GM18499 (cell line): Measurements from ENCODE around the gene DLGAP4.
"Not testable (repeated sequence)": the region's sequence is repeated elsewhere in the genome, so short reads cannot be mapped to it uniquely, and the experiment has no call there.

Experiments
- ATAC-seq: cut with Tn5 transposase; IDR thresholded peaks from one replicate; pipeline ENCODE4 v1.9.1; 2021; ENCODE audit warnings: moderate number of reproducible peaks; ENCODE audit not compliant: insufficient read depth, unreplicated experiment

Gene DLGAP4

DNA sequence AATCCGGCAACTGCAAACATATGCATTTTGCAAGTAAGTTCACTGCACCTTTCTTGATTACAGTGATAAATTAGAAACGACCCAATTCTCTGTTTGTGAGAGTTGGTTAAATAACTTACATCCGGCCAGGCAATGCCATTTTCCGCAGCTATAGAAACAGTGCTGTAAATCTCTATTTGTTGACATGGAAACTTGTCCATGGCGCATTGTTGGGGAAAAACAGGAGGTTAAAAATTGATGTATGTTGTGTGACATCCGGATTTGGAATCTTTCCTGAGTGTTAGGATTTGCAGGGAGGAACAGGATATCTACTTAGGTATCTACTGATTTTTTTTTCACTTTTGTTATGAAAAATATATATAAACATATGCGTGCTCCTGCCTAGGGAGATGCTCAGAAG, 66.5 kb downstream of the DLGAP4 start:
- no peak for ATAC-seq

DNA sequence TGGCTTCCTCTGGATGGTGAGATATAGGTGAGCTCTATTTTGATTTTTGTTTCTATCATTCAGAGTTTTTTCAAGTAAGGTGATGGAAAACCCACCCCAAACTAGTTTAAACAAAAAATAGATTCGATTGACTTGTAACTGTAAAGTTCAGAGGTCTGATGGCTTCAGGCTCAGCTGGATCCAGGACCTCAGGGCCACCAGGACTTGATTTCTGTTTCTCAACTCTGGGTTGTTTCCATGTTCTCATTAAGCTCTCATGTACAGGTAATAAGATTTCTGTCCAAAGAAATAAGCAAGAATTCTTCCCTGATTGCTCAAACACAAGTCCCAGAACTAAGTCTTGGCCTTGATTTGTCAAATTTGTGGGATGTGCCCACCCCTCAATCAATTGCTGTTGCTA, 67.0 kb downstream of the DLGAP4 start:
- ATAC-seq, result no peak

DNA sequence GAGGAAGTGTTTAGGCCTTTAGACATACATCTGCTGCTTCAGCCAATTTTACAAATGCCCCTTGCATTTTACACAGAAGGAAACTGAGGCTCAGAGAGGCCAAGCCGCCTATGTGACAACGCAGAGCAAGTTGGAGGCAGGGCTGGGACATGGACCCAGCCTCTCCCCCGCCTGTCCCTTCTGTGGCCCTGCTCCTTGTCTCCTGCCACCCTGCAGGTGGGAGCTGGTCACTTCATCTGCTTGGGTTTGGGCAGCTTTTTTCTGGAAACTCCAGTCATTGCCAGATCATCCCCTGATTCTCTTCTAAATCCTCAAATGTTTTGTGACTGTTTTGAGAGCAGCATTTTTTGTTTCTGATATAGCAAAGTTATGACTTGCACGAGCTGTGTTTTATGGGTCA, 68.9 kb downstream of the DLGAP4 start:
- ATAC-seq, result no peak

DNA sequence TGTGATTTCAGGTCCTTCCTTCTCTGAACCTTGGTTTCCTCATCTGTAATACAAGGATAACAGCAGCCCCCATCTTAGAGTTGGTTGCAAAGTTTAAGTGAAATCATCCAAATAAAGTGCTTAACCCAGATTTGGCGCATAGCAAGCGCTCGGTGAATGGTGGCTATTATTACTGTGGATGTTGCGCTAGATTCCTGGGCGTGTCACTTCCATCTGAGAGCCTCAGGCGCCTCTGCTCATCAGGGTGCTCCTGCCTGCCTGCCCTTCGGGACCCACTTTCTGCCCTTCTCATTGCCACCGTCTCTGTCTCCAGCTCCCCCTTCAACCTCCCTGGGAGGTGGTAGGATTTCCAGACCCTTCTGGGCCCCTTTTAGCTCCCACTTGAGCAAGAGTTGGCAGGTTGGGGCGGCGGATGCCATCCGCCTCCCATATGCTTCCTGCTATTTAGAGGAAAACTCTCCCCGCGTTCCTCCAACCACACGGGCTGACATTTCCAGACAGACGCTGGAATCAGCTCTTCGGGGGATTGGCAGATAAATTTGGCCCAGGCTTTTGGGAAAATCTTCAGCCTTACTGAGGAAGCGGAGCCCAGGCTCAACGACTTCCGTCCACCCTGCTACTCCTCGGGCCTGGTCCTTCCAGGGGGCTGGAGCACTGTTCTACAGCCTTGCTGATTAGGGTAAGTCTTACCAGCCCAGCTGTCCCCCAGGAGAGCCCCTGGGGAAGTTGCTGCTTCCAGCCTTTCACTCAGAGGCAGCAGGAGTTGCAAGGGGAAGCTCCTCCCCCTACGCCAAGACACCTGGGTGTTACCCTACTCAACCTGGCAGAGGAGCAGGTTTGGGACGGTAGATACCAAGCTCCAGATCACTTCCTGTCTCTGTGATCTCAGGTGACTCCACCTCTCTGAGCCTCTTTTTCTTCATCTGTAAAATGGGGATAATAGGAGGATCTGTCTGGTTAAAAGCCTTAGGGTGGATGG, 71.5 kb downstream of the DLGAP4 start:
- ATAC-seq, result no peak

DNA sequence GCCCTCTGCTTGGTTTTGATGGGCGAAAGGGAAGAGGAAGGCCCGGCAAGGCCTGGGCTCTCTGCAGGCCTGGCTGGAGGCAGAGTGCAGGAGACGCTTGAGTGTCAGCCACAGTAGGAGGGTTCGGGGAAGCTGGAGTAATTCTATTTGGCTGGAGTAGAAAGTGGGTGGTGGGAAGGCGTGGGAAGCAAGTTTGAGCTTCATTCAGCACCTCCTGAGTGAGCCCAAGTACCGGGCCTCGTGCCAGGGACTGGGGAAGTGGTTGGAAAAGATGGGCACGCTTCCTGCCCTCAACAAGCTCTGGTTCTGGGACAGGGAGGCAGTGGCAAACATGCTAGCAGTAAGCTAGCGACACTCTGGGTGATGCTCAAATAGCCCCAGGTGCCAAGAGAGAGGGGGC, 72.5 kb downstream of the DLGAP4 start:
- no peak for ATAC-seq

DNA sequence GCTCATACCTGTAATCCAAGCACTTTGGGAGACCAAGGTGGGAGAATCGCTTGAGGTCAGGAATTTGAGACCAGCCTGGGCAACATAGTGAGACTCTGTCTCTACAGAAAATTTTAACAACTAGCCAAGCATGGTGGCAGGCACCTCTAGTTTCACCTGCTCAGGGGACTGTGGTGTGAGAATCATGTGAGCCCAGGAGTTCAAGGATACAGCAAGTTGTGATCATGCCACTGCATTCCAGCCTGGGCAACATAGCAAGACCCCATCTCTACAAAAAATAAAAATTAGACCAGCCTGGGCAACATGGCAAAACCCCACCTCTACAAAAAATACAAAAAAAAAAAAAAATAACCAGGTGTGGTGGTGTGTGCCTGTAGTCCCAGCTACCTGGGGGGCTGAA, 73.8 kb downstream of the DLGAP4 start:
- not testable (repeated sequence) for ATAC-seq

DNA sequence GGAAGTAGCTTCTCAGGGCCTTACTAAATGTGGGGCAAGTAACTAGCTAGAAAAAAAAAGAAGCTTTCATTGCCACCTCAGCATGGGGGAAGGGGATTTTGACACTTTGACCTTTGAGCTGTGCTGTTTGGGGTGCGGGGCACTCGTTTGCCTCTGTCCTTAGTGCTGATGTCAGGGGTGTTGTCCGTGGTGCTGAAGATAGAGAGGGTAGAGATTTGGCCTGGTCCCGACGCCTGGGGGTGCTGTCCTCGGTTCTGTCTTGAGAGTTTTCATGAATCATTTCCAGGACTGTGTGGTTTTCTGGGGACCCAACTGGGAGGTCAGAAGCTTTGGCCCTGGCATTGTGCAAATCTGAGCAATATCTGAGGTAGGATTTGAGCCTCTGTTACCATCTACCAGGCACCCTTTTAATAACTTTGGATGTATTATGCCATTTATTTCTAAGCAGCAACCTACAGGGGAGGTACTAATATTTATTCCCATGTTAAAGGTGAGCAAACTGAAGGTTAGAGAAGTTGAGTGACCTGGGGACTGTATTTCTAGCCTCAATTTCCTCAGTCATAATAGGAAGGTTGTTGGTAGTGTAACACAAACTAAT, 78.0 kb downstream of the DLGAP4 start:
- no peak for ATAC-seq

DNA sequence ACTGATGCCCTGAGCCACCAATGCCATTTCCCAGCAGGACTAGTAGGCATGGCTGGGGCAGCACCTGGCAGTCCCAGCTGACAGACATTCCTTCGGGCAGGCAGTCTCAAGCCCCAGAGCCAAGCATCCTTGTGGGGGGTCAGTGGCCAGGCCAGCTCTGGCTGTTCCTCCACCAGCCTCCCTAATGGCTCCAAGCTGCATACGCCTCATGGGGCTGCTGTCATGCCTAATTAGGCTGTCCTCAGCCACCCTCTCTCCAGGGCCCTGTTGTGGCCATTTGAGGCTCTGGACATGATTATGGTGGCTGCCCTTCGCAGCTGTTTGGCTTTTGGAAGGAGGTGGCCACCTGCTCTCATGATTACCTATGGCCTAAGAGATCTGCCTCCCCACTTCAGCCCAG, 79.4 kb downstream of the DLGAP4 start:
- no peak for ATAC-seq

DNA sequence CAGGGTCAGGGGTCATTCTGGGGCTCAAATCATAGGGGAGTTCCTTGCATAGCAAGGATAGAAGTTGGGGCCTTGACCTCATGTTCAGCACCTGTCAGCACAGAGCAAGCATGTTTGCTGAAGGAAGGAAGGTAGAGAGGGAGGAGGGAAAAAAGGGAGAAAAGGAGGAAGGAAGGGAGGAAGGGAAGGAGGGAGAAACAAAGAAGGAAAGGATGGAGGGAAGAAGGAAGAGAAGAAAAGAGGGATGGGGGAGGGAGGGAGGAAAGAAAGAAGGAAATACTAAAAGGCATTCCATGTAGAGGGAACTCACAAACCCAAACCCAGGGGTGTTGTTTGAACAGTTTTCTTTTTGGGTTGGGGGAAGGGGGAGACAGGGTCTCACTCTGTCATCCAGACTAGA, 80.1 kb downstream of the DLGAP4 start:
- no peak for ATAC-seq

DNA sequence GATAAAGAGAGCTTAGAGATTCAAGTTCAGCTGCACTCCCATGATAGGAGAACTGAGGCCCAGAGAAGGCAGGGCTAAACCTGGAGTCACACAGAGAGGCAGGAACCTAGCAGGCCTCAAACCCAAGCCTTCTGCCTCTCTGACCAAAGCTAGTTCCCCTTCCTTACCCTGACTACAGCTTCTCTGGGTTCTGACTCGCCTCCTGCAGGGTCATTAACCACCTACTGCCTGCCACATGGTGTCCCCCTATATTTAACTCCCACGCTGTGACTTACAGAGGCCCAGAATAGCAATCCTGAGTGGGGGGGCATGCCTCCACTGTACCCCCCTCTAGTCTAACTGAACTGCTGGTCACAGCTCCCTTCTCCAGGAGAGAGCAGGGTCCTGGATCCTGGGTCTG, 84.1 kb downstream of the DLGAP4 start:
- no peak for ATAC-seq

DNA sequence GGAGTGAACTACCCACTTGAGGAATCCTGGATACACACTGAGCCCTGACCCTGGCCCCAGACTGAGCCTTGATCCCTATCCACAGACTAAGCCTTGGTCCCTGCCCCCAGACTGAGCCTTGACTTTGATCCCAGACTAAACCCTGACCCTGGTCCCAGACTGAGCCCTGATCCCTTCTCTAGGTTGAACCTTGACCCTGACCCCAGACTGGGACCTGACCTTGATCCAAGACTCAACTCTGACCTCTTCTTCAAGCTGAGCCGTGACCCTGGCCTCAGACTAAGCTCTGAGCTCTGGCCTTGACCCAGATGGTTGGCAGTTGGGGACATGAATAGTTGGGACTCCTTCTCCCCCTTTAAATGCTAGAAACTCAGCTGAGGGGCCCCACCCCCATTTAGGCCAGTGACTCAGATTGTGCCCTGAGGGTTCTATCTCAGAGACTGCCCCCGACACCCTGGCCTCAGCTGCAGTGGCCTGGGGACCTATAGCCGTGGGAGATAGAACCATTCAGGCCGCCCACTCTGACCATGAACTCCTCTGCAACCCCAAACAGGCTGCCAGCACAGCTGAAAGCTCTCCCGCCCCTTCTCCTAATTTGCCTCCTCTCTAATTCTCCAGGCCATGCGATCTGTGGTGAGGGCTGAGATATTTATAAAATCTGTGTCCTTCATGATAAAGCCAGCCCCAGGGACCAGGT, 84.7 kb downstream of the DLGAP4 start:
- no peak for ATAC-seq

DNA sequence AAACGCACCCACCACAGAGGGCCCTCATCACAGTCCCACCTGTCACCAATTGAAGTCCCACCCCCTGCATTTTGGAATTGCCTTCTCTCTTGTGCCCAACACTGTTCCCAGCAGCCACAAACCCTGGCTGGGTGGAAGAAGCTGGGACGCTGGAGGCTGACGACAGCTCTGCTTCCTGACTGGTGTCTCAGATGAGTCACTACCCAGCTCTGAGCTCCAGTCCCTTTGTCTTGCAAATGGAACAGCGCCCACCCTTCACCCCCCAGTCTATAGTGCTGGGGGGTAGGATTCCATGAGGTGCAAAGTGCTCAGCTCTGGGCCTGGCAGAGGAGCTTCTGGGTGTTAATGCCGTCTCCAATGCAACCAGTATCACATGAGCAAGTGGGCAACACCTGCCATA, 85.3 kb downstream of the DLGAP4 start:
- ATAC-seq, result no peak

DNA sequence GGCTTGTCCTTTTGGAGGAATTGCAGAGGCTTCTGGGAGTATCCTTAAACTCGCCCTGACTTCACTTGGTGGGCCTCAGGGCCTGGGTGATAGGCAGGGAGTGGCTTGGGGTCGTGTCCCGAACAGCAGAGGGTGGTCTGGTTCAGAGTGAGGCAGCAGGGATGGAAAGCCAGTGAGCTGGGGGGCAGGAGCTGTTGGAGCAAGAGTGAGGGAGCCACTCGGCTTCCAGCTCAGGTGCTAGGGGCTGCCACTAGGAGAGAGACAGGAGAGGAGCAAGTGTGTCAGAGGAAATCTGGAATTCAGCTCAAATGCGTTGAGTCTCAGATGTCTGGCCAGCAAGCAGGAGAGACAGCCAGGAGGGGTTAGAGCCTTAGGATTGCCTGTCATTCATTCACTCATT, 85.8 kb downstream of the DLGAP4 start:
- no peak for ATAC-seq

DNA sequence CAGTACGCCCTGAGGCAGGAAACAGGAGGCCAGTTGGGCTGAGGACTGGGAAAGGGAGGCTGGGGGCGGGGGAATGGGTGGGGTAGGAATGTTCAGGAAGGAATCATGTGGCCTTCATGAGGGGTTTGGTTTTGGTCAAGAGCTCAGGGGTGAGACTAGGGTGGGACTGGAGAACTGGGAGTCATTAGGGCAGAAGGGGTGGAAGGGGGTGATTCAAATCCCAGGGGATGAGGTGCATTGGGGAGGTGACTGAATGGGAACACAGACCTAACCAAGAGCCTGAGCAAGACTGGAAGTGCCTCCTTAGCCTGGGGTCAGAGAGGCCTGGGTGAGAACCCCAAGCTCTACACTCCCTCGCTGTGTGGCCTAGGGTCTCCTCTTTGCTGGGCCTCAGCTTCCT, 86.8 kb downstream of the DLGAP4 start:
- no peak for ATAC-seq

DNA sequence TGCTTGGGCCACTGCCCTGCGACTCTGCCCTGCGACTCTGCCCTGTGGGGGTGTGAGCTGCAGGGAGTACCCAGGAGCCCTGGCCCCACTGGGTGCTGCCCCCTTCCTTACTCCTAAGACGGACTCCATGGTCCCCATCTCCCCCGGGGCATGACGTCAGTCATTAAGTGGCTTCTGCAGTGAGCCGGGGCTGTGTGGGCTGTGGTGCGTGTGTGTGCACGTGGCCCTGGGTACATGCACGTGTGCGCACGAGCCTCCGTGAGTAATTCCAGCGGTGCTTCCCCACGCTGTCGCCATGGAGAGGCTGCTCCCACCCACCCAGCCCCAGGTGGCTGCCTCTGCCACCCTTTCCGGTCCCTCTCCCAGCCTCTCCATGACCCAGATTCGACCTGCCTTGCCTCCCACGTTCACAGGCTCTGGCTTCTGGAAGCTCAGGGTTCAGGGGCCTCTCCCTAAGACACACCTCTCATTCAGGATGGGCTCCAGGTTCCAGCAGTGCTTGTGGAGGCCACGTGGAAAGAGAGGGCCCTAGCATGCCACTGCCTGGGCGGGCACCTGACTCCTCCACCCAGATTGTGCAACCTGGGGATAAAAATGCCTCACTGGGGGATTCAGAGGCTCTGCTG, 88.3 kb downstream of the DLGAP4 start:
- ATAC-seq, result no peak

DNA sequence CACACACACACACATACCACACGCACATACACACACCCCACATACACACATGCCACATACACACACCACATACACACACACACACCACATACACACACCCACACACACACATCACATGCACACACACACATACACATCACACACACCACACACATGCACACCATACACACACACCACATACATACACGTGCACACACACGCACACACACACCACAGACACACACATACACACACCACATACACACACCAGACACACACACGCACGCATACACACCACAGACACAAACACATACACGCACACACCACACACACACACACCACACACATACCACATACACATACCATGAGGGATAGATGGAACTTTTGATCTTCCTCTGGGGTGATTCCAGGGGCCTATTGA, 90.2 kb downstream of the DLGAP4 start:
- no peak for ATAC-seq

DNA sequence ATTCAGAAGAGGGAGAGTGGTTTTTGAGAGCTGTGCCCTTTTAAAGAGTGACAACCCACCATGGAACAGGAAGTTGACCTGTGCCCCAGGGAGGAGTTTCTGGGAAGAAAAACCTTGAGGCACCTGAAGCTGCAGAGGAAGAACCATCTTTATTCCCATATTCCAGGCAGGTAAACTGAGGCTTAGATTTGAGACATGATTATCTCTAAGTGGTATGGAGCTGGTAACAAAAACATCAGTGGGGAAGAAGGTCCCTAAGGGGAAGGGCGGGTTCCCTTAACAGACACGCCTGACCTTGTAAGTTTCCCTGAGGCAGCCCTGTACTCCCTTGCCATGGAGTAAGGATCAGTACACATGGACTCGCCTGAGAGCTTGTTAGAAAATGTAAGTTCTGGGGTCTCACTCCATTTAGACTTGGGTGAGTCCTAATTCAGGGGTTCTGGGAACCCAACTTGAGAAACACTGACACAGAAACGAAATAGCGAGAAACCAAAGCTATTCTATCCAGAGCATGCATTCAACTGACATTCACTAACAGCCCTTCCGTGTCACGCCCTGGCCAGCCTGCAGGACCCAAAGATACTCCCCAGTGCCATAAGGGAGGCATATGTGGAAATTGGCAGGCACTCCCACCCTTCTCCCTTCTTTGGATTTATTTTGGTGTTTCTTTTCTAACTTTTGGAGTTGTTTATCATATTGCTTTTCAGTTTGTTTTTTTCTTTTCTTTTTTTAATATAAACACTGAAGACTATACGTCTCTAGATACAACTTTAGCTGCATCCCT, 90.9 kb downstream of the DLGAP4 start:
- no peak for ATAC-seq

DNA sequence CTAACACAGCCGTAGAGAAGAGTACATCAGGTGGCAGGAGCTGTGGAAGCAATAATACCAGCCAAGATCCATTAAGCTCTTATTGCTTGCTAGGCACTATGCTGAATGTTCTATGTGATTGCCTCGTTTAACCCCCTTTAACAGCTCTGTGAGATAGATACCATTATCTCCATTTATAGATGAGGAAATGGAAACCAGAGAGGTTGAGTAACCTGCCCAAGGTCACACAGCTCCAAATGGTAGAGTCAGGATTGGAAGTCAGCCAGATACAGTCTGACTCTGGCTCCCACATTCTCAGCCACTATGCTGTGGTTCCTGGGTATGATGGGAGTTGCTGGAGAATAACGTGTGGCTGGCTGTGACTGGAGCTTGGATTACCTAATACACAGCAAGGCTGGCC, 92.4 kb downstream of the DLGAP4 start:
- no peak for ATAC-seq

DNA sequence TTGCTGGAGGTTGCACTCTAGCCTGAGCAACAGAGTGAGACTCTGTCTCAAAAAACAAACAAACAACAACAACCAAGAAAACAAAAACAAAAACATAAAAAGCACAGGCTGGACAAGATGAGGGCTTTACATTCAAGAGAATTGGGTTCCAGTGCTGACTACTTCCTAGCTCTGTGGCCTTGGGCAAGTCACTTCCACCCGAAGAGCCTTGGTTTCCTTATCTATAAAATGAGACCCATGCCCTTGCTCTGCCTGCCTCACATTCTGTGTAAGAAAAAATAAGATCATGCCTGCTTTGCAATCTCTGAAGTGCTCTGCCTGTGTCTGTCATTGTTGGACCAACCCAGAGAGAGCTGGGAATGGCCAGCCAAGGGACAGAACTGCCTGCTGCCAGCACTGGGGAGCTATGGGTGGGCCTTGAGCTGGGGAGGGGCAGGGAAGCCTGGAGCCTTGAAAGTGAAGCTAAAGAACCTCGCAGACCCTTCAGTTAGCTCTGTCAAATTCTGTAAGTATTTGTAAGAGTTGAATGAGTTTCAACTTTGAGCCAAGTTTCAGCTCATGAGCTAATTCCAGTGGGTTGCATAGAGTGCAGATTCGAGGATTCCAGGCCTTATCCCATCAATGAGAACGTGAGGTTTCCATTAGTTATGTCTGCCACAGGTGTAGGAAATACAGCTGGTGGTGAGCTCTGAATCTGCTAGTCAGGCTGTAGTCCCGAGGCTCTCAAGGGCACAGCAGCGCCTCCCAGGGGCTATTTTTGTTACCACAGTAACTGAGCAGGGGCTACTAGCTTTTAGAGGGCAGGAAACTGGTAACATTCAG, 93.2 kb downstream of the DLGAP4 start:
- no peak for ATAC-seq
